Vagina (tissue), 2 donors: ENCODE measurements around the gene ABCC8. TPM values are rescaled to one million over a fixed set of nuclear protein-coding genes. Genes with fewer than 3 reads are reported as not detected.

Experiments used
- DNase-seq, 2 donors: peaks; one replicate each; pipeline ENCODE4 v3.0.0-alpha.2; 2017; ENCODE audit errors: extremely low spot score in 2 of 2
- H3K27ac ChIP-seq: fragments of 200-600 bp; sonication (generic); one replicate; pipeline ENCODE4 v1.5.1; 2019
- H3K27me3 ChIP-seq: fragments of 200-600 bp; sonication (generic); one replicate; pipeline ENCODE4 v1.5.1; 2019
- H3K36me3 ChIP-seq, 2 donors: fragments of 200-600 bp; sonication (generic); one replicate each; pipeline ENCODE4 v1.5.1; 2017 to 2019
- H3K4me1 ChIP-seq: fragments of 200-600 bp; sonication (generic); one replicate; pipeline ENCODE4 v1.5.1; 2019
- H3K4me3 ChIP-seq, 2 donors: fragments of 200-600 bp; sonication (generic); 1 replicate in 1 of 2; 2 replicates in 1 of 2; pipeline ENCODE4 v1.5.1; 2016 to 2019
- H3K9me3 ChIP-seq: fragments of 200-600 bp; sonication (generic); one replicate; pipeline ENCODE4 v1.5.1; 2019
- POLR2A ChIP-seq, 2 donors: fragments of 450-650 bp; IDR thresholded peaks; one replicate each; pipeline ENCODE4 v1.6.1; 2017; ENCODE audit warnings: antibody characterized with exemption in 2 of 2, mild to moderate bottlenecking in 2 of 2, moderate library complexity in 2 of 2
- POLR2AphosphoS5 ChIP-seq, 2 donors: sonication (generic); formaldehyde crosslinking; IDR thresholded peaks; one replicate each; pipeline ENCODE4 v1.9.0; 2017; ENCODE audit warnings: antibody characterized with exemption in 2 of 2, mild to moderate bottlenecking in 2 of 2, low read depth in 1 of 2; ENCODE audit not compliant: insufficient read depth in 1 of 2
- intact Hi-C: fragments of 100-400 bp; cut with DNase I; formaldehyde crosslinking; loops from one replicate; pipeline ENCODE4 v1.15.1; 2023
- total RNA-seq: library from RNA; depleted of rRNA; stranded (reverse); fragments of >200 nt; gene quantifications from one replicate; pipeline ENCODE4 v1.2.3, GENCODE V29; 2016
- TF ChIP-seq, protein P1 (sequence below), 3 experiments: fragments of 450-650 bp in 2 of 3; fragments of 200-600 bp in 1 of 3; sonication (generic) in 1 of 3; IDR thresholded peaks; one replicate each; pipeline ENCODE4 v1.5.1; 2017 to 2019; ENCODE audit warnings: antibody characterized with exemption in 3 of 3, mild to moderate bottlenecking in 2 of 3, moderate library complexity in 2 of 3

Gene ABCC8
- total RNA-seq, 1 donor from 2014 or later = 13.0 TPM

- Histone ChIP-seq H3K4me1 (no peaks in the 10 kb centered on the region), H3K27ac (no peak overlapping the region), H3K27me3 (no peaks in the 10 kb centered on the region), H3K36me3 (no peaks in the 10 kb centered on the region), H3K4me3 (no peak overlapping the region), H3K9me3 (no peaks in the 10 kb centered on the region)
- intact Hi-C loops = no loop called here
- no peak for TF ChIP-seq POLR2A (IDR thresholded peaks at IDR 0.05)
- TF ChIP-seq, protein P1, sequence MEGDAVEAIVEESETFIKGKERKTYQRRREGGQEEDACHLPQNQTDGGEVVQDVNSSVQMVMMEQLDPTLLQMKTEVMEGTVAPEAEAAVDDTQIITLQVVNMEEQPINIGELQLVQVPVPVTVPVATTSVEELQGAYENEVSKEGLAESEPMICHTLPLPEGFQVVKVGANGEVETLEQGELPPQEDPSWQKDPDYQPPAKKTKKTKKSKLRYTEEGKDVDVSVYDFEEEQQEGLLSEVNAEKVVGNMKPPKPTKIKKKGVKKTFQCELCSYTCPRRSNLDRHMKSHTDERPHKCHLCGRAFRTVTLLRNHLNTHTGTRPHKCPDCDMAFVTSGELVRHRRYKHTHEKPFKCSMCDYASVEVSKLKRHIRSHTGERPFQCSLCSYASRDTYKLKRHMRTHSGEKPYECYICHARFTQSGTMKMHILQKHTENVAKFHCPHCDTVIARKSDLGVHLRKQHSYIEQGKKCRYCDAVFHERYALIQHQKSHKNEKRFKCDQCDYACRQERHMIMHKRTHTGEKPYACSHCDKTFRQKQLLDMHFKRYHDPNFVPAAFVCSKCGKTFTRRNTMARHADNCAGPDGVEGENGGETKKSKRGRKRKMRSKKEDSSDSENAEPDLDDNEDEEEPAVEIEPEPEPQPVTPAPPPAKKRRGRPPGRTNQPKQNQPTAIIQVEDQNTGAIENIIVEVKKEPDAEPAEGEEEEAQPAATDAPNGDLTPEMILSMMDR (IDR thresholded peaks at IDR 0.05) = no peak
- TF ChIP-seq POLR2AphosphoS5 (IDR thresholded peaks at IDR 0.05; ENCODE audit: insufficient read depth in 1 of 2, low read depth in 1 of 2) = no peak
- no peak for DNase-seq
Measured at GRCh38 chr11:17413414-17414316, 63.0 kb downstream of the ABCC8 start.

GRCh38 chr11:17412488-17413180, 64.0 kb downstream of the ABCC8 start:
- H3K4me3 ChIP-seq = no peak overlapping the region
- no peaks in the 10 kb centered on the region for H3K27me3 ChIP-seq
- no peaks in the 10 kb centered on the region for H3K9me3 ChIP-seq
- TF ChIP-seq, protein P1 (IDR thresholded peaks at IDR 0.05) = no peak
- TF ChIP-seq POLR2AphosphoS5 (IDR thresholded peaks at IDR 0.05; ENCODE audit: insufficient read depth in 1 of 2, low read depth in 1 of 2) (no peak), POLR2A (IDR thresholded peaks at IDR 0.05) (no peak)
- no peak overlapping the region for H3K27ac ChIP-seq
- intact Hi-C loops = no loop called here
- DNase-seq = no peak
- no peaks in the 10 kb centered on the region for H3K4me1 ChIP-seq
- H3K36me3 ChIP-seq = no peaks in the 10 kb centered on the region

GRCh38 chr11:17411418-17411817, 65.2 kb downstream of the ABCC8 start:
- intact Hi-C loops = no loop called here
- Histone ChIP-seq H3K36me3 (no peaks in the 10 kb centered on the region), H3K9me3 (no peaks in the 10 kb centered on the region), H3K4me1 (peaks cover 6% of the 10 kb centered on the region), H3K27me3 (no peaks in the 10 kb centered on the region), H3K4me3 (no peak overlapping the region), H3K27ac (no peak overlapping the region)
- no peak for DNase-seq
- TF ChIP-seq POLR2AphosphoS5 (IDR thresholded peaks at IDR 0.05; ENCODE audit: insufficient read depth in 1 of 2, low read depth in 1 of 2) = no peak
- no peak for TF ChIP-seq POLR2A (IDR thresholded peaks at IDR 0.05)
- TF ChIP-seq, protein P1 (IDR thresholded peaks at IDR 0.05) = no peak

DNA sequence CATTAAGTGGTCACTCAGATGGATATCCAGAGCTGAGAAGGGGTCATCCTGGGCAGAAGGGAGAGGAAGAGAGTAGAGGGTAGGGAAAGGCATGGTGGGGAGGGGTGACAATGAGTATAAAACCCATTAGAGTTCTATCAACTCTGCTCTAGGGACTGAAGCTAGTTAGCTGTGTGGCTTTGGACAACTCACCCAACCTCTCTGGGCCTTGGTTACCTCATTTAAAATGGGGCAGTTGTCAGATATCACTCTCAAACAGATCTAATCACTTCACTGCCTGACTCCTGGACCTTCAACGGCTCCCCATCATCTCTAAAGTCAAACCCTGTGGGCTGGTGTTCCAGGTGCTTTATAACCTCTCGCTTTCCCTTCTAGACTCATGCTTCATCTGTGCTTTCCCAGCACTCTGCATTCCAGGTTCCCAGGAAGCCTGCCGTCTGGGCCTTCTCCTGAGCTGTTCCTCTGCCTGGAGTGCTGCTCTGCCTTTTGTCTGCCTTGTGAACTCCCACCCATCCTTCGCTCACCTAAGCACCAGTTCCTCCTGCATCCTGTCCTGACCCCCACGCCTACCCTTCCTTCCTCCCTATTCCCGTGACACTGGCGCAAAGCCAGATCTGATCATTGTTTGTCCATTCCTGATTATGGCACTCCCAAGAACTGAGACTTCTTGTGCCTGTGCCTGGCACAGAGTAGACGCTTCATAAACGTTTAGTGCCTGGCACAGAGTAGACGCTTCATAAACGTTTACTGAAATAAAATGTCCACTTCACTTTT, 65.9 kb downstream of the ABCC8 start:
- TF ChIP-seq, protein P1 (IDR thresholded peaks at IDR 0.05) = no peak
- no peak for TF ChIP-seq POLR2A (IDR thresholded peaks at IDR 0.05)
- Histone ChIP-seq H3K27ac (no peak overlapping the region), H3K27me3 (no peaks in the 10 kb centered on the region), H3K4me1 (peaks cover 12% of the 10 kb centered on the region), H3K9me3 (no peaks in the 10 kb centered on the region), H3K4me3 (no peak overlapping the region), H3K36me3 (no peaks in the 10 kb centered on the region)
- intact Hi-C loops = no loop called here
- DNase-seq = no peak
